GM21528 (cell line): ENCODE results near the gene ATXN7L1.

Experiments
- ATAC-seq: cut with Tn5 transposase; IDR thresholded peaks from one replicate; pipeline ENCODE4 v1.9.1; 2021; ENCODE audit warnings: mild to moderate bottlenecking, moderate library complexity; ENCODE audit not compliant: unreplicated experiment, low FRiP score

ATXN7L1 gene, protein sequence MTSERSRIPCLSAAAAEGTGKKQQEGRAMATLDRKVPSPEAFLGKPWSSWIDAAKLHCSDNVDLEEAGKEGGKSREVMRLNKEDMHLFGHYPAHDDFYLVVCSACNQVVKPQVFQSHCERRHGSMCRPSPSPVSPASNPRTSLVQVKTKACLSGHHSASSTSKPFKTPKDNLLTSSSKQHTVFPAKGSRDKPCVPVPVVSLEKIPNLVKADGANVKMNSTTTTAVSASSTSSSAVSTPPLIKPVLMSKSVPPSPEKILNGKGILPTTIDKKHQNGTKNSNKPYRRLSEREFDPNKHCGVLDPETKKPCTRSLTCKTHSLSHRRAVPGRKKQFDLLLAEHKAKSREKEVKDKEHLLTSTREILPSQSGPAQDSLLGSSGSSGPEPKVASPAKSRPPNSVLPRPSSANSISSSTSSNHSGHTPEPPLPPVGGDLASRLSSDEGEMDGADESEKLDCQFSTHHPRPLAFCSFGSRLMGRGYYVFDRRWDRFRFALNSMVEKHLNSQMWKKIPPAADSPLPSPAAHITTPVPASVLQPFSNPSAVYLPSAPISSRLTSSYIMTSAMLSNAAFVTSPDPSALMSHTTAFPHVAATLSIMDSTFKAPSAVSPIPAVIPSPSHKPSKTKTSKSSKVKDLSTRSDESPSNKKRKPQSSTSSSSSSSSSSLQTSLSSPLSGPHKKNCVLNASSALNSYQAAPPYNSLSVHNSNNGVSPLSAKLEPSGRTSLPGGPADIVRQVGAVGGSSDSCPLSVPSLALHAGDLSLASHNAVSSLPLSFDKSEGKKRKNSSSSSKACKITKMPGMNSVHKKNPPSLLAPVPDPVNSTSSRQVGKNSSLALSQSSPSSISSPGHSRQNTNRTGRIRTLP

DNA sequence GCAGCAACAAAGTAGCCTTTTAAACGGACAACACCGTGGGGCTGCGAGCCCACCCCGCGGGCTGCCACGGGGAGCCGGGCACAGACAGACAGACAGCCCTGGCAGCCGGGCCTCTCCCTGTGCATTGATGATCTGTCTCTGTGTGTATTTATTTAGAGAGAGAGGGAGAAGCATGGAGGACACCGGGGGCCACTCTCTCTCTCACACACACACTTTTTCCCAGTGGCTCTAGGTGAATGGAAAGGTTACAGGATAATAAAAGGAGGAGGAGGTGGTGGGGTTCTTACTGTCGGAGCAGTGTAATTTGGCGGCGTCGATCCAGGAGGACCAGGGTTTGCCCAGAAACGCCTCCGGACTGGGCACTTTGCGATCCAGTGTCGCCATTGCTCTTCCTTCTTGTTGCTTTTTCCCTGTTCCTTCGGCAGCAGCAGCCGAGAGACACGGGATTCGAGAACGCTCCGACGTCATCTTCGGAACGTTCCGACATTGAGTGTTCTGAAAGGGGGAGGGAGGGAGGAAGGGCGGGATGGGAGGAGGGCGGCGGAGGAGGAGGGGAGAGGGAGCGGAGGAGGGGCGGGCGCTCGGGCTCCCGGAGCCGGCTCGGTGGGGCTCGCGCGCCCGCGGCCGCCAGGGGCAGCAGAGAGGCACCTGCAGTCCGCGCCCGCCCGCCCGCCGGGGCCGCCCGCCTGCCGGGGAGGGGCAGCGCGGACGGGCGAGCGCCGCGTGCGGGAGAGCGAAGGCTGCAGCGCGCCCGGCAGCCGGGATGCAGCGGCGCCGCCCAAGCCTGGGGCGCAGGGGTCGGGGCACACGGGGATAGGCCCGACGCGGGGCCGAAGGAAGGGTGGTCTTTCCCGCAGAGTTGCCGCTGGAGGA, at the start of gene ATXN7L1:
Gene ATXN7L1, minus strand, starts transcription at position 509 of the 873 bp plus-strand sequence. Its CDS starts 41 bp downstream, at position 468.
- peak; percentile 80 for ATAC-seq

DNA sequence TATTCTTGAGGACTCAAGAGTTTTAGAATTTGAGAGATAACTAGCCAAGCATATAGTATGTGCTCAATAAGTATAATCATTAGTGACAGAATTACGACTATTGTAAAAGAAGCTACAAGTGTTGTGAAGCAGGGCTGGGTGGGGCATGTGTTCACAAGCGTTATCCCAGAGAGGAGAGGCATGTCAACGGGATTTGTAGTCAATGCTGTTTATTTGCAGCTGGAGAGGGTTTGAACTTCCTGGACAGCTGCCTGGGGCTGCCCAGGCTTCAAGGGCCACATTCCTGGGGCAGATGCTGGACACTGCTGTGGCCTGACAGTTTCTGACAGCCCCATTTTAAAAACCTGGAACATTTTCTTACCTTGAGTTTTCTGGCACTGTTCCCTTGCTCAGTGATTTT, 49.7 kb upstream of the ATXN7L1 start:
- ATAC-seq, result no peak

DNA sequence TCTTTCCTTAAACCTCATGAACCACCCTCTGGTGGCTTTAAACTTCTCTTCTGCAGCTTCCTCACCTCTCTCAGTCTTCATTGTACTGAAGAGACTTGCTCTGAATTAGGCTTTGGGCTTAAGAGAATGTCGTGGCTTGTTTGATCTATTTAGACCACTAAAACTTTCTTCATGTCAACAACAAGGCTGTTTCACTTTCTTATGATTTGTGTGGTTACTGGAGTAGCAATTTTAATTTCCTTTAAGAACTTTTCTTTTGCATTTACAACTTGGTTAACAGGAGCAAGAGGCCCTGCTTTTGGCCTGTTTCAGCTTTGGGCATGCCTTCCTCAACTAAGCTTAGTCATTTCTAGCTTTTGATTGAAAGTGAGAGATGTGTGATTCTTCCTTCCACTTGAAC, 48.5 kb upstream of the ATXN7L1 start:
- ATAC-seq, result no peak

DNA sequence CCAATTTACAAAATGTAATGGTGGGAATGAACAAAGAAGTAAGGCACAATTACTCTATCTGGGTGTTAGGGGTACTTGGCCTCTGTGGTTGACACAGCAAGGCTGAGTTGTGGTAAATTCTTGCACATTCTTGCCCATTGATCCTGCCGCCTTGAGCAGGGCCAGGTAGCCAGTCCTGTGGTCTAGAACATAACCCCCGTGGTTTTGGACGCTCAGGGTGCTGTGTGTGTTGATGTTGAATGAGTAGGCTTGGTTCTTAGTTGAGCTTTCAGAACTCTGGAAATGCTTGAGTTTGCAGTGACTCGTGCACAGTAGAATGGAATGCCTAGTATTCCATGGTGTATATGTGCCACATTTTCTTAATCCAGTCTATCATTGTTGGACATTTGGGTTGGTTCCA, 44.4 kb upstream of the ATXN7L1 start:
- ATAC-seq, result no peak

DNA sequence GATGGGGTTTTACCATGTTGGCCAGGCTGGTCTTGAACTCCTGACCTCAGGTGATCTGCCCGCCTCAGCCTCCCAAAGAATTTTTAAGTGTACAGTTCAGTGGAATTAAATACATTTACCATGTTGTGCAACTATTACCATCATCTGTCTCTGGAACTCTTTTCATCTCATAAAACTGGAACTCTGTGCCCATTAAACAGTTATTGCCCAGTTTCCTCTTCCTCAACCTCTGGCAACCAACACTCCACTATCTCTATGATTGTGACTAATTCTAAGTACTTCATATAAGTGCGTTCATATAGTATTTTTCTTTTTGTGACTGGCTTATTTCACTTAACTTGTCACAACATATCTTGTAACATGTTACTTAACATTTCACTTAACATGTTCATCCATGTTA, 41.3 kb upstream of the ATXN7L1 start:
- no peak for ATAC-seq

DNA sequence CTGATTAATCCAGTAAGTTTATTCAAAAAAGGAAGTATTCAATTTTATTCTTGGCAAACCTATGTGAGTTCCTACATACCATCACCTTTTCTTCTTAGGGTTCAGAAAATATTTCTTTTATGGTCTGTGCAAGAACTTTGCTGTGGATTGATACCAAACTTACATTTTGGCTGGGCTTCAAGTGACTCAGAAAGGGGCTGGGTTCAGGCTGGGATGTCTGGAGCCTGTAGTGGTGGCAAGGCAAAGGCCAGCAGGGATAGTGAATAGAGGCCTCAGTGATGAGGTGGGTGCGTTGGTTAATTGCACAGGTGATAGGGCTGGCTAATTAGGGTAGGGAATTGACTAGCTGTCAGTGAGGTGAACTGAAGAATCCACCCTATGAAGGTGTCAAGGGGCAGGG, 40.2 kb upstream of the ATXN7L1 start:
- no peak for ATAC-seq

DNA sequence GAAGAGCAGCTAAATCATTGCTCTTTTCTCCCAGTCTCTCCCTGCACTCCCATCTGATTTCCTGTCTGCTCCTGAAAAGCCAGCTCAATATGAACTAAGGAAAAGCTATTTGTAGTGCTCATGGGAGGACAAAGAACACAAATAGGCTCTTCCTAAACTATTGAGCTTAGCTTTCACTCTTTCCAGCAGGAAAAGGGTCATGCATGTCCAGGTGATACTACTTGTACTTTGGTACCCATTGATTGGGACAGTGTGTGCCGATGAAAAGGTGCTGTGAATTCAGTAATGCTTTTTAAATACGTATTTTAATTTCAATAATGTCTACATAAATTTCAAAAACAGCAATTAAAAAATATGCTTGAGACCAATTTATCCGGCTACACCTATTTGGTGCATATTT, 37.5 kb upstream of the ATXN7L1 start:
- no peak for ATAC-seq

DNA sequence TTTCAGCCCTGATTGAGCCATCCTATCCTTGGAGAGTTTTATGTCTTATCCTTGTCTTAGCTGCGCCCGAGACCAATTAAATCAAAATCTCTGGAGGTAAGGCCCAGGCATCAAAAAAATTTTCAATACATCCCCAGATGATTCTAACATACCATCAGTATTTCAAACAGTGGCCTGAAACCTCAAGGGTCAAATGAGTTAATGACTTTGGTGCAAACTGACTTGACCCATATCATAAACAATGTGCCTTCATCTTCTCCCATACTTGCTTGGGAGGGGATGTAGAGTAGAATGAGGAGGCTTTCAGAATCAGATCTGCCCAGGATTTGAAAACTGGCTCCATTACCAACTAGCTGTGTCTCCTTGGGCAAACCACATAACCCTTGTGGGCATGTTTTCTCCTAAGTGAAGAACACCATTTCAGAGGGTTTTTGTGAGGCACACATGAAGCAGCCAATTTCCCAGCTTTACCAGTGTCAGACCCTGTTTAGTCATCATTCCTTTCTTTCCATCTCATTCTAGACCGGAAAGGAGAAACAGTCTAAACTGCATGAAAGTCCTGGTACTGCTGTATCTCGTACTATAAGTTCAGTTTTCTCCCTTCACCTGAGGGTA, 35.7 kb upstream of the ATXN7L1 start:
- ATAC-seq, result no peak

DNA sequence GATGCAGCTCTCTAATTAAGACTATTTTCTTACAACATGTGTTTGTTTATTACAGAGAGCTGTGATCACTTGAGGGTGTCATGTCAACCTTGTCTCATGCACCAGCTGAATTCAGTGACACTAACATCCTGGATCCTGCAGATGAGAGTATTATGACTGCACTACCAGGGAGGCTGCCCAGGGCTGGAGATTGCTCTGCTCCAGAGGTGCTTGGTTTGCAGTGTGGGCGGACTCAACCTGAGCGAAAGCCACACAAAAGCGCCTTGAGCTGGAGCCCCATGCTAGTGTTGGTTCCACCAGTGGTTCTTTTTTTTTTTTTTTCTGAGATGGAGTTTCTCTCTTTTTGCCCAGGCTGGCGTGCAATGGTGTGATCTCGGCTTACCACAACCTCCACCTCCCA, 33.8 kb upstream of the ATXN7L1 start:
- ATAC-seq, result no peak

DNA sequence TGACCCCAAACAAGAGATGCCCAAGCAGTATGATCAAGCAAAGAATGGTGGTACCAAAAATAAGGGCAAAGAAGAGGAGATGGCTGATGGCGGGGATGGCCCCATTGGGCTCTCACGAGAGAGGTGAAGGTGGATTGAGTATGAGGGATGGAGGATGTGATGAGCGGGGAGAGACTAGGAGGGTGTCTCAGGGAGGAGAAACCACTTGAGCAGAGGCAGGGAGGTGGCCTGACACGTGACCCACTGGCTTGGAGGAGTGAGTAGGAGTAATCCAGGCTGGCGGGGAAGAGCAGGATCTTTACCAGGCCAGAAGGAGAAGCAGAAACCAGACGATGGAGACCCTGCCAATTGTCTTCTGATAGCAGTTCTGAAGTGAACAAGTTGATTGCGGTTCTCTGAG, 33.3 kb upstream of the ATXN7L1 start:
- ATAC-seq, result no peak

DNA sequence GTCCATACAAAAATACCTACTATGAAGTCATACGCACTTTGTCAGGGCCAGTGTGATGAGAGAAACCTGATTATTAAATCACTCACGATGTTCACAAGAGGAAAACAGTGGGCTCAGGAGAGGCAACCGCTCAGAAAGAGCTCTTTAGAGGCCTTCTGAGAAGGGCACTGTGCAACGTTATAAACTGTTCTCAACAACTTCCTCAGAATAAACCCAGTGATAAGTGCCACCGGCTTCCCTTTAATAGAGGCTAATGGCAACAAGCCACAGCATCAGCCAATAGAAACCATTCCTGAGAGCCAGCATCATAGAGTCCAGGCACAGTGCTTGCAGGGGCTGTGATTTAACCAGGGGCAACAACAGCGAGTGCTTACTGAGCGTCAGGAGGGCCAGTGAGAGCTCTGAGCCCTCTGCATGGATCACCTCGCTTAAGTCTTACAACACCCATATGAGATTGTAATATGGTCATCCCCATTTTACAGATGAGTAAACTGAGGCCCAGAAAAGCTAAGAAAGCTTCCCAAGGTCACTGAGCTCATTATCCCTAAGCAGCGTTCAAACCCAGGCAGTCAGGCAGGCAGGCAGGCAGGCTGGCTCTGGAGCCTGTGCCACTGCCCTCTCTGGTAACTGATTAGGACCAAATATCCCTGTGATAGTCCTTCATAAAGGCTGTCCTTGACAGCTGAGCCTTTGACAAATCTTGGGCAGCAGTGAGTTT, 30.9 kb upstream of the ATXN7L1 start:
- ATAC-seq, result no peak

DNA sequence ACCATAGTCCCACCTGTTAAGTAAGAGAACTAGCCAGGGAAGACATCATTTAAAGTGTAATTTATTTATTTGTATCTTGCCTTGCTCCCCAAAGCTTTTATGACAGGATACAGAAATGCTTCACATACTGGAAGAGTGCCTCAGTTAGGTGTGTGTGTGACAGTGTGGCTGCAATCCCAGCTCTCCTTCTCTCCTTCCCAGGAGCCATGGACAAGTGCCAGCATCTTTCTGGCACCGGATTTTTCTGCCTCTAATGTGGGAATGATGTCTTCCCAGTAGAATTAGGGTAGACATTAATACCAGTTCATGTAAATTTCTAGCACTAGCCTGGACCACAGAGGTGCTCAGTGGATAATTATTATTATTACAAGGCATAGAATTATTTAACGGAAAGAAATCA, 30.3 kb upstream of the ATXN7L1 start:
- no peak for ATAC-seq

DNA sequence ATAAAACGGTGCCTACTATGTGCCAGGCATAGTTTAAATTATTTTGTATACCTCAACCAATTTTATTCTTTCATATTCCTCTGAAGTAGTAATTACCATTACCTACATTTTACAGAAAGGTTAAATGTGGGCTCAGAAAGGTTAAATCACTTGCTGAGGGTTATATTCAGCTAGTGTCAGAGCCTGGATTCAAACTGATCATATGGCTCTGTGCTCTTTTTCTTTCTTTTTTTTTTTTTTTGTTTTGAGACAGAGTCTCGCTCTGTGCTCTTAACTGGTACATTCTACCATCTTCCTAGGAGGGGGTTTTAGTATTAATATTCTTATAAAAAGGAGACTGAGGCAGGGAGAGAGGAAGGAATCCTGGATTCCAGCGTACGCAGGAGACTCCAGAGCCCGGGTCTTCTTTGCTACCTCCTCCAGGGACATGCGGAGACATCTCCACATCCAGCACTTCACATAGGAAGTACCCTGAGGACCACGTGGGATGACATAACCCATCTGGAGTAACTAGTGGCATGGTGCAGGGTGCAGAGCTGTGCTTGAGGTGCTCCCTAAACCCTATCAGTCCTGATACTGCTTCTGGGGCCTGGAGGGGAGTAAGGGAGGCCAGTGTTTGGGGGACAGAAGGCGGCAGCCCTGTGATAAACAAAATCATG, 29.6 kb upstream of the ATXN7L1 start:
- no peak for ATAC-seq

DNA sequence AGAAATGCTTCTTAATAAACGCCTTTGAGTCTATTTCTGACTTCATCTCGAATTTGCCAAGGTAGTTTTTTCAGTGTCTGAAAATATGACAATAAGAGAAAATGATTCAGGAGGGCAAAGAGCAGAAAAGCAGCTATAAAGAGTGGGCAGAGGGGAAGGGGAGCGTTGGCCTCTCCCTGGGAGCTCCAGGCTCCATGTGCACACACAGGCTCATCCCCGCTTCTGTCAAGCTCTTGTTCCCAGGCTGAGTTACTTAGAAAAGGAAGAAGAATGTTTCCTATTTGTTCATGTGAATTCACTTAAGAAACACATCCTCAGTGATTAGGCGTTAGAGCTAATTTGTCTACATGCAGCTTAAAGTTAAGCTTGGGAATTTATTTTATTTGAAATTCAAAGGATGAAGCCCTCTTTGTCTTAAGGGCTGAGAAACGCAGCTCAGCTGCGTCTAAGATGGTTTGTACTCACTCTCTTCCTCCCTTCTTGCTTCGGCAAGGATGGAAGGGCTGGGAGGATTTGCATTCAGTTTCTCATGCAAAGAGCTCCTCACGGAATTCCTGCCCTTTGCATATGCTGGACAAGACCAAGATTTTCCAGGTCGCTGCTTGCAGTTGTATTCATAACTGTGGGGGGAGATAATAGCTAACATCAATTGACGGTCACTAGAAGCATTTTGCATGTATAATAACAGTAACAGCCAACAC, 29.0 kb upstream of the ATXN7L1 start:
- no peak for ATAC-seq

DNA sequence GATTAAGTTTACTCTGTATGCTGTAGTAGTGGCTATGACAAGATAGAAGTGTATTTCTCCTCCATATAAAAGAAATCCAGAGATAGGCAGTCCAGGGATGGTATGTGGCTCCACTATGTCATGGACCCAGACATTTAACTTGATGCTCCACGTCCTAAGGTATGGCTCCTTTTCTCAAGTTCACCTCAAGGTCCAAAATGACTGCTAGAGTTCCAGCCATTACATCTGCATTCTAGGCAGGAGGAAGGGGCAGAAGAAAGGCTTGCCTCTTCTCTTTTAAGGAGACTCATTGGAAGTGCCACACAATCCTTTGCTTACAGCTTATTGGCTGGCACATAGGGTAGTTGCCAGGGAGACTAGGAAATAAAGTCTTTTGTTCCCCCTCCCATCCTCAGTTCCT, 27.7 kb upstream of the ATXN7L1 start:
- no peak for ATAC-seq

DNA sequence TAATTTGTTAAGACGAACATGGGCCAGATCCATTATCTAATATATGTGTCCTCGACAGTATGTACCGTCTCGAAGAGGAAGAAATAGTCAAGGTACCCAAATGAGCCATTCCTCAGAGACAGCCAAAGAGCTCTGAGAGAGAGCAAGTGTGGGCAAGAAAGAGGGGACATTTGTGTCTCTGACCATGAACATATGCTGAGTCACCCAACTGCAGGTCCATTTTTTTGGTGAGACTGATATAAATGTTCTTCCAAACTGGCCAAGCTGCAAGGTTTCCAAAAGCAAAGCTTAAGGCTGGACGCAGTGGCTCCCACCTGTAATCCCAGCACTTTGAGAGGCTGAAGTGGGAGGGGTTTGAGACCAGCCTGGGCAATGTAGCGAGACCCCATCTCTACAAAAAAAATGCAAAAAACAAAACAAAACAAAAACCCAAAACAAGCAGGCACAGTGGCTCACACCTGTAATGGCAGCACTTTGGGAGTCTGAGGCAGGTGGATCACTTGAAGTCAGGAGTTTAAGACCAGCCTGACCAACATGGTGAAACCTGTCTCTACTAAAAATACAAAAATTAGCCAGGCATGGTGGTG, 26.0 kb upstream of the ATXN7L1 start:
- ATAC-seq, result no peak

DNA sequence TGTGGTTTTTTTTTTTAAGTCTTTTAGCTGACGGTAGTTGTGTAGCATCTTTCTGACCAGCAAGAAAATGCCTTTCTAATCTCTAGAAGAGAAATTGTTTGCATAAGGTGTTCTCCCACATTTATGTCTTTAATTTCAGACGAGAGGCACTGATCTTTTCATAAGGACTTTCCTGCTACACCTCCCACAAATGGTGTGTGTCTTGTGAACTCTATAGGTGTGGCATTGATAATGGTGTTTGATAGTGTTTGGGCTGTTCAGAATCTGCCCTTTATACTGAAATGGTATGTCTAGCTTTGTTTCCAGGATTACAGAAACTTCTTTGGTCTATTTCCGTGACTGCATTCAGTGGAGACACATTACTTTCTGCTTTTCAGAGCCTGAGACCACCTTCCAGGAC, 21.6 kb upstream of the ATXN7L1 start:
- no peak for ATAC-seq

DNA sequence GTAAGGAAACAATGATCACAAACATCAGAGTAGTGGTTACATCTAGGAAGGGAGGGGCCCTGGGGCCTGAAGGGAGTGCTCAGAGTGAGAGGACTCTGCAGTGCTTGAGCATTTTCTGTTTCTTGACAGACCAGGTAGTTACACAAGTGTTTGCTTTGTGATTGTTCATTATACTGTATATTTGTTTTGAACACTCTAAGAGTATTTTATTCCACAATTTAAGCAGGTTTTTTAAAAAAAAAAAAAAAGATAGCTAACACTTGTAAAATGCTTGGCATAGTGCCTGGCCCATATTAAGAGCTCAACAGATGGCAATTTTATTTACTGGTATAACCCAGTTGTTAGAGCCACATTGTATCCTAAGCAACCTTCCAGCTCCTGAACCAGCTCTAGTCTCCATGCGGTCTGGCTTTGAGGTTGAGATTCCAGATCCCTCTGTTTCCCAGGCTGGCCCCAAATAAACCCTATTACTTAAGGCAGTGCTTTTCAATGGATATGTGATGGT, 20.1 kb upstream of the ATXN7L1 start:
- no peak for ATAC-seq
